ENCODE measurements around the gene CLEC4G.

CLEC4G gene

GRCh38 chr19:7692417-7693088 is 39.4 kb downstream of the CLEC4G start:
- DNase-seq (ENCODE audit: low read depth), result no peak

GRCh38 chr19:7691497-7691896 is 40.4 kb downstream of the CLEC4G start:
- no peak for DNase-seq (ENCODE audit: low read depth)

- no peak for DNase-seq (ENCODE audit: low read depth)
Observed at GRCh38 chr19:7690779-7691258, 41.1 kb downstream of the CLEC4G start.

- no peak for DNase-seq (ENCODE audit: low read depth)
Observed at GRCh38 chr19:7689165-7689564, 42.7 kb downstream of the CLEC4G start.

- DNase-seq (ENCODE audit: low read depth), result no peak
Observed at GRCh38 chr19:7687177-7687576, 44.7 kb downstream of the CLEC4G start.

GRCh38 chr19:7685546-7686445 is 46.1 kb downstream of the CLEC4G start:
- no peak for DNase-seq (ENCODE audit: low read depth)

GRCh38 chr19:7682175-7682855 is 49.6 kb downstream of the CLEC4G start:
- DNase-seq (ENCODE audit: low read depth), result no peak

- DNase-seq (ENCODE audit: low read depth), result peak; percentile 74
Observed at GRCh38 chr19:7681340-7682174, 50.4 kb downstream of the CLEC4G start.

GRCh38 chr19:7680606-7681339 is 51.1 kb downstream of the CLEC4G start, which contains the start of gene TRAPPC5:
TRAPPC5 (plus strand) TSS chr19:7680833; CDS start chr19:7682254, 1,421 bp downstream.
- peak; percentile 65 for DNase-seq (ENCODE audit: low read depth)

- DNase-seq (ENCODE audit: low read depth), result no peak
Observed at GRCh38 chr19:7679771-7680605, 51.9 kb downstream of the CLEC4G start.

- no peak for DNase-seq (ENCODE audit: low read depth)
Observed at GRCh38 chr19:7678971-7679751, 52.7 kb downstream of the CLEC4G start.
